HCT116 (cell line): ENCODE measurements around the gene PDLIM7. TPM values are rescaled to one million over a fixed set of nuclear protein-coding genes. Genes with fewer than 3 reads are reported as not detected.
A peak's percentile ranks its signal among the peaks of the same experiment; 100 is the strongest.

Experiments used
- ATAC-seq: fragments of 200-7000 bp; cut with Tn5 transposase; 2 replicates; pipeline ENCODE4 v1.9.1; 2020; ENCODE audit warnings: mild to moderate bottlenecking, moderate library complexity
- BruUV-seq: library from RNA; stranded (reverse); fragments of 400-500 nt; replicated peaks from 2 replicates; lab custom pipeline; 2021; lab: Mats Ljungman, UMichigan
- CTCF ChIA-PET: fragments of 300-600 bp; sonication (Branson Sonifier 250); formaldehyde crosslinking; loops from one replicate; lab custom pipeline; 2021; ENCODE audit warnings: antibody characterized with exemption; lab: Charles Lee
- POLR2A ChIA-PET: fragments of 300-600, 350-600 bp; sonication (Branson Sonifier 250); formaldehyde crosslinking; loops from one replicate; lab custom pipeline; 2021; ENCODE audit warnings: antibody characterized with exemption; lab: Charles Lee
- RAD21 ChIA-PET, 2 experiments: fragments of 300-600 bp; sonication (Branson Sonifier 250); formaldehyde crosslinking; loops; one replicate each; lab custom pipeline; 2023; ENCODE audit warnings: low total read pairs in 2 of 2; ENCODE audit not compliant: uncharacterized antibody in 2 of 2, unreplicated experiment in 2 of 2, low non-redundant PET in 1 of 2; lab: Charles Lee
- DNase-seq: peaks from one replicate; pipeline ENCODE4 v3.0.0-alpha.2; 2010; ENCODE audit warnings: low read depth, low spot score
- H2AFZ ChIP-seq: fragments of 200-600 bp; shearing (Covaris generic), sonication (generic); 2 replicates; pipeline ENCODE4 v1.6.1; 2017; ENCODE audit warnings: low read depth, mixed run types, mixed read lengths, antibody characterized with exemption, low read length; ENCODE audit not compliant: poor library complexity, severe bottlenecking
- H3K27ac ChIP-seq: 2 replicates; pipeline ENCODE4 v1.5.1; 2012; ENCODE audit warnings: low read depth, low read length
- H3K27me3 ChIP-seq: fragments of 200-600 bp; sonication (generic); 2 replicates; pipeline ENCODE4 v1.6.1; 2016; ENCODE audit warnings: mixed run types, low read length, mixed read lengths; ENCODE audit not compliant: insufficient read depth
- H3K36me3 ChIP-seq, 2 experiments: fragments of 200-500 bp in 1 of 2; fragments of 200-600 bp in 1 of 2; sonication (Bioruptor generic) in 1 of 2; sonication (generic) in 1 of 2; 2 replicates each; pipeline versions ENCODE4 v1.5.1 to v1.6.1; 2014 to 2016; ENCODE audit warnings: low read length in 2 of 2, inconsistent platforms in 1 of 2, mixed read lengths in 1 of 2, mixed run types in 1 of 2; ENCODE audit not compliant: insufficient read depth in 2 of 2, control insufficient read depth in 1 of 2
- H3K4me1 ChIP-seq, 2 experiments: fragments of 200-600 bp in 1 of 2; sonication (generic) in 1 of 2; 2 replicates each; pipeline versions ENCODE4 v1.5.1 to v1.6.1; 2012 to 2017; ENCODE audit warnings: low read length in 2 of 2, inconsistent platforms in 1 of 2, mild to moderate bottlenecking in 1 of 2, mixed read lengths in 1 of 2, mixed run types in 1 of 2, moderate library complexity in 1 of 2; ENCODE audit not compliant: insufficient read depth in 2 of 2, control insufficient read depth in 1 of 2
- H3K4me2 ChIP-seq: fragments of 200-600 bp; sonication (generic); 2 replicates; pipeline ENCODE4 v1.6.1; 2017; ENCODE audit warnings: mixed run types, low read length, mixed read lengths
- H3K4me3 ChIP-seq, 2 experiments: fragments of 200-600 bp in 1 of 2; sonication (generic) in 1 of 2; replicated peaks in 1 of 2; 2 replicates each; pipeline ENCODE4 v1.5.1; 2011 to 2016; ENCODE audit warnings: low read length in 2 of 2, control low read depth in 1 of 2, low read depth in 1 of 2, mild to moderate bottlenecking in 1 of 2, mixed read lengths in 1 of 2, mixed run types in 1 of 2
- H3K79me2 ChIP-seq: fragments of 200-600 bp; sonication (generic); 2 replicates; pipeline ENCODE4 v1.6.1; 2017; ENCODE audit warnings: mild to moderate bottlenecking, mixed run types, low read length, moderate library complexity, mixed read lengths; ENCODE audit not compliant: insufficient read depth
- H3K9ac ChIP-seq: fragments of 200-600 bp; sonication (generic); 2 replicates; pipeline ENCODE4 v1.6.1; 2016; ENCODE audit warnings: low read length, mixed read lengths
- H3K9me2 ChIP-seq: fragments of 200-600 bp; sonication (generic), shearing (Covaris generic); 2 replicates; pipeline ENCODE4 v1.6.1; 2017; ENCODE audit warnings: mixed run types, mild to moderate bottlenecking, moderate library complexity; ENCODE audit not compliant: insufficient read depth
- H3K9me3 ChIP-seq, 2 experiments: fragments of 200-500 bp in 1 of 2; fragments of 200-600 bp in 1 of 2; sonication (Bioruptor generic) in 1 of 2; sonication (generic) in 1 of 2; 2 replicates each; pipeline ENCODE4 v1.6.1; 2014 to 2017; ENCODE audit warnings: low read length in 2 of 2, mixed read lengths in 2 of 2, inconsistent platforms in 1 of 2, low read depth in 1 of 2, mild to moderate bottlenecking in 1 of 2, mixed run types in 1 of 2, moderate library complexity in 1 of 2; ENCODE audit not compliant: control insufficient read depth in 1 of 2, insufficient read depth in 1 of 2
- H4K20me1 ChIP-seq: fragments of 200-600 bp; sonication (generic), shearing (Covaris generic); 2 replicates; pipeline ENCODE4 v1.6.1; 2017; ENCODE audit warnings: mixed run types, mild to moderate bottlenecking, moderate library complexity; ENCODE audit not compliant: insufficient read depth
- CBX3 ChIP-seq: IDR thresholded peaks from 2 replicates; pipeline ENCODE4 v1.6.1; 2012; ENCODE audit warnings: low read depth
- EGR1 ChIP-seq: IDR thresholded peaks from 2 replicates; pipeline ENCODE4 v1.6.1; 2012; ENCODE audit warnings: low read depth
- EZH2 ChIP-seq: fragments of 200-600 bp; sonication (generic); IDR thresholded peaks from 2 replicates; pipeline ENCODE4 v1.6.1; 2017; ENCODE audit warnings: antibody characterized with exemption, mixed run types
- EZH2phosphoT487 ChIP-seq: fragments of 200-600 bp; IDR thresholded peaks from 2 replicates; pipeline ENCODE4 v1.6.1; 2018; ENCODE audit warnings: antibody characterized with exemption, borderline replicate concordance
- FOSL1 ChIP-seq: IDR thresholded peaks from 2 replicates; pipeline ENCODE4 v1.6.1; 2012; ENCODE audit warnings: low read depth
- JUND ChIP-seq: IDR thresholded peaks from 2 replicates; pipeline ENCODE4 v1.6.1; 2012
- POLR2AphosphoS5 ChIP-seq: IDR thresholded peaks from 2 replicates; pipeline ENCODE4 v1.6.1; 2011; ENCODE audit warnings: mild to moderate bottlenecking, low read depth, low read length, moderate library complexity
- RAD21 ChIP-seq: IDR thresholded peaks from 2 replicates; pipeline ENCODE4 v1.6.1; 2012; ENCODE audit warnings: low read depth, mild to moderate bottlenecking
- SP1 ChIP-seq: IDR thresholded peaks from 2 replicates; pipeline ENCODE4 v1.6.1; 2012; ENCODE audit warnings: low read depth
- SRF ChIP-seq: IDR thresholded peaks from 2 replicates; pipeline ENCODE4 v1.6.1; 2012; ENCODE audit warnings: low read depth
- ZFX ChIP-seq: fragments of 450-650 bp; IDR thresholded peaks from 2 replicates; pipeline ENCODE4 v1.6.1; 2017
- ZNF274 ChIP-seq: fragments of 200-500 bp; sonication (Bioruptor generic); IDR thresholded peaks from 2 replicates; pipeline ENCODE4 v1.6.1; 2014; ENCODE audit warnings: mild to moderate bottlenecking, low read depth, low read length, inconsistent platforms
- intact Hi-C: fragments of 100-400 bp; cut with micrococcal nuclease; formaldehyde crosslinking; loops from 2 replicates; pipeline ENCODE4 v1.10.0; 2022
- total RNA-seq: library from RNA; stranded (reverse); gene quantifications from one replicate; pipeline ENCODE4 v1.2.1, GENCODE V29; 2021; ENCODE audit not compliant: unreplicated experiment
- TF ChIP-seq, protein P1 (sequence below): IDR thresholded peaks from 2 replicates; pipeline ENCODE4 v1.6.1; 2012; ENCODE audit warnings: low read depth
- TF ChIP-seq, protein P2 (sequence below): IDR thresholded peaks from 2 replicates; pipeline ENCODE4 v1.6.1; 2012

Gene PDLIM7
- total RNA-seq, 1 experiment from 2014 or later = 153 TPM

DNA sequence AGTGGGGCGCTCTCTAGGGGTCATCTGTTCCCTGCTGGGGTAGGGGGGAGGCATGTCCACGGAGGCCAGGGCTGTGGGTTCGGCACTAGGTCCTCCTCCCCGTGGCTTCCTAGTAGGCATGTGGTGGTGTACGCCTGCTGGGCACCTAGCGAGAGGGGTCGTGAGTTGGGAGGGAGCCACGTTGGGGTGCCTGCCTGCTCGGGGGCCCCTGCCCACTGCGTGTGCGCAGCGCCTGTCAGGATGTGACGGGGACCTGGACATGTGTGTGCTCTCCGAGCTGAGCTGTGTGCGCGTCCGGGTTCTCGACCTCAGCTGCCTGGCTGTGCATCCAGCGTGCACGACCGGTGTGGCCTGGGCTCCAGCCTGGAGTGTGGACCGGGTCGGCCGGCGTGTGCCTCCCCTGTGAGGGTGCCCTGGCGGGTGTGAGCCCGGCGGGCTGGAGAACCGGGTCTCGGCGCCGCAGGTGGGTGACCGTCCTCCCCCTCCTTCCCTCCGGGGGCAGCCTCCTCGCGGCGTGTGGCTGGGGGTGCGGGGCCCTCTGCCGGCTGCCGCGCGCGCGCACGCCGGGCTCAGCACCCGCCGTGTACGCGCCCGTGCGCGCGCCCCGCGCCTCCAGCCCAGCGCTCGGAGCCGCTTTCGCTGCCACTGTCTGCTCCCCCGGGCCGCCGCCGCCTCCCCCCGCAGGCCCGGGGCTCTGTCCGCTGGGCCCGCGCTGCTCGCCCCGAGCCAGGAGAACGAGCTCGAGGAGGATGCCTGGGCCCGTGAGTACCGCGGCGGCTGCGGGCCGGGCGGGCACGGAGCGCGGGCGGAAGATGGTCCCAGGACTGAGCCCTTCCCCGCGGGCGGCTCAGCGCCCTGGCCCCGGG lies 51.0 kb downstream of the PDLIM7 start, which contains the start of gene PRR7:
Gene PRR7 (plus strand): TSS at position 615 of the 866 bp plus-strand sequence. CDS start 8,254 bp downstream, outside the sequence.
- ChIA-PET CTCF (interaction anchor here (1.0 to 6.3 kb wide), 6 partner anchors 8 to 56 kb away, joined by 3 to 53 read pairs (median 6); partner anchors contain the start of genes GRK6 and PDLIM7), POLR2A (interaction anchor here (0.9 to 2.4 kb wide), 6 partner anchors 9 to 94 kb away, joined by 3 to 10 read pairs (median 5); partner anchors contain the start of genes GRK6, LMAN2 and PDLIM7), RAD21 (interaction anchor here in 1 of 2 experiments (1.0 to 1.5 kb wide), 2 partner anchors 41 to 56 kb away, joined by 3 to 5 read pairs; no protein-coding TSS in a partner anchor)
- Histone ChIP-seq H3K9me2 (no peaks in the 10 kb centered on the region), H3K4me3 (peak within 1 kb of the TSS; percentile 55 to 86), H3K4me2 (peak within 1 kb of the TSS; percentile 99), H3K9ac (peak within 1 kb of the TSS; percentile 99), H2AFZ (no peak within 1 kb of the TSS), H3K4me1 (peaks cover 9 to 56% of the 10 kb centered on the region in 2 experiments), H3K27ac (peak within 1 kb of the TSS; percentile 95), H3K36me3 (peaks cover 0 to 17% of the 10 kb centered on the region in 2 experiments; a peak in 2 of 4 replicates), H4K20me1 (peaks cover 3% of the 10 kb centered on the region; the same call in 1 of the 2 replicates), H3K9me3 (no peaks in the 10 kb centered on the region), H3K79me2 (peaks cover 71% of the 10 kb centered on the region), H3K27me3 (no peaks in the 10 kb centered on the region)
- ATAC-seq = peak; percentile 44
- intact Hi-C loops = no loop called here
- no peak for TF ChIP-seq EGR1
- no peak for TF ChIP-seq RAD21
- TF ChIP-seq ZFX = peak; percentile 50; the same call in 1 of the 2 replicates
- peak; percentile 59 for TF ChIP-seq POLR2AphosphoS5
- no peak for DNase-seq
- no TSS peak for BruUV-seq

DNA sequence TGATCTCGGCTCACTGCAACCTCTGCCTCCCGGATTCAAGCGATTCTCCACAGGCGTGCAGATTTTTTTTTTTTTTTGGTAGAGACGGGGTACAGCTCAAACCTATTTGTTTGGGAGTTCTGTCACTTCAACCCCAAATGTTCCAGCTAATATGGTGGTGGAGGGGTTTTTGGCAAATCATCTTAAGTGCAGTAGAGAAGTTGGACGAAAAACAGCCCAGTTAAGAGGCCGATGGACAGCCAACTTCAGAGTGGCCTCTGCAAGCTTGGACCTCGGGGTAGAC lies 51.5 kb downstream of the PDLIM7 start:
- H3K9me3 ChIP-seq = no peaks in the 10 kb centered on the region
- peak overlapping the region; percentile 95 for H3K27ac ChIP-seq
- H3K36me3 ChIP-seq = peaks cover 0 to 17% of the 10 kb centered on the region in 2 experiments; a peak in 2 of 4 replicates
- H3K9ac ChIP-seq = peak overlapping the region; percentile 99
- H3K4me1 ChIP-seq = peaks cover 9 to 56% of the 10 kb centered on the region in 2 experiments
- peak overlapping the region; percentile 55 to 86 for H3K4me3 ChIP-seq
- ChIA-PET RAD21 (interaction anchor here in 1 of 2 experiments (1.0 to 1.5 kb wide), 2 partner anchors 41 to 55 kb away, joined by 3 to 5 read pairs; no protein-coding TSS in a partner anchor), CTCF (interaction anchor here (0.8 to 6.3 kb wide), 5 partner anchors 9 to 62 kb away, joined by 3 to 53 read pairs (median 5); partner anchors contain the start of gene GRK6), POLR2A (interaction anchor here (1.1 to 2.4 kb wide), 4 partner anchors 9 to 94 kb away, joined by 4 to 10 read pairs (median 6); partner anchors contain the start of genes GRK6, LMAN2 and PDLIM7)
- no peaks in the 10 kb centered on the region for H3K9me2 ChIP-seq
- H3K79me2 ChIP-seq = peaks cover 69% of the 10 kb centered on the region
- ATAC-seq (no peak), DNase-seq (no peak)
- no peak overlapping the region for H2AFZ ChIP-seq
- BruUV-seq = no TSS peak
- intact Hi-C loops = no loop called here
- H4K20me1 ChIP-seq = peaks cover 3% of the 10 kb centered on the region; the same call in 1 of the 2 replicates
- peak overlapping the region; percentile 99 for H3K4me2 ChIP-seq
- H3K27me3 ChIP-seq = no peaks in the 10 kb centered on the region
- TF ChIP-seq SP1 = no peak
- no peak for TF ChIP-seq ZFX
- TF ChIP-seq EZH2phosphoT487 = no peak
- TF ChIP-seq, protein P1, sequence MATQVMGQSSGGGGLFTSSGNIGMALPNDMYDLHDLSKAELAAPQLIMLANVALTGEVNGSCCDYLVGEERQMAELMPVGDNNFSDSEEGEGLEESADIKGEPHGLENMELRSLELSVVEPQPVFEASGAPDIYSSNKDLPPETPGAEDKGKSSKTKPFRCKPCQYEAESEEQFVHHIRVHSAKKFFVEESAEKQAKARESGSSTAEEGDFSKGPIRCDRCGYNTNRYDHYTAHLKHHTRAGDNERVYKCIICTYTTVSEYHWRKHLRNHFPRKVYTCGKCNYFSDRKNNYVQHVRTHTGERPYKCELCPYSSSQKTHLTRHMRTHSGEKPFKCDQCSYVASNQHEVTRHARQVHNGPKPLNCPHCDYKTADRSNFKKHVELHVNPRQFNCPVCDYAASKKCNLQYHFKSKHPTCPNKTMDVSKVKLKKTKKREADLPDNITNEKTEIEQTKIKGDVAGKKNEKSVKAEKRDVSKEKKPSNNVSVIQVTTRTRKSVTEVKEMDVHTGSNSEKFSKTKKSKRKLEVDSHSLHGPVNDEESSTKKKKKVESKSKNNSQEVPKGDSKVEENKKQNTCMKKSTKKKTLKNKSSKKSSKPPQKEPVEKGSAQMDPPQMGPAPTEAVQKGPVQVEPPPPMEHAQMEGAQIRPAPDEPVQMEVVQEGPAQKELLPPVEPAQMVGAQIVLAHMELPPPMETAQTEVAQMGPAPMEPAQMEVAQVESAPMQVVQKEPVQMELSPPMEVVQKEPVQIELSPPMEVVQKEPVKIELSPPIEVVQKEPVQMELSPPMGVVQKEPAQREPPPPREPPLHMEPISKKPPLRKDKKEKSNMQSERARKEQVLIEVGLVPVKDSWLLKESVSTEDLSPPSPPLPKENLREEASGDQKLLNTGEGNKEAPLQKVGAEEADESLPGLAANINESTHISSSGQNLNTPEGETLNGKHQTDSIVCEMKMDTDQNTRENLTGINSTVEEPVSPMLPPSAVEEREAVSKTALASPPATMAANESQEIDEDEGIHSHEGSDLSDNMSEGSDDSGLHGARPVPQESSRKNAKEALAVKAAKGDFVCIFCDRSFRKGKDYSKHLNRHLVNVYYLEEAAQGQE = no peak
- no peak for TF ChIP-seq SRF
- TF ChIP-seq RAD21 = no peak
- TF ChIP-seq, protein P2, sequence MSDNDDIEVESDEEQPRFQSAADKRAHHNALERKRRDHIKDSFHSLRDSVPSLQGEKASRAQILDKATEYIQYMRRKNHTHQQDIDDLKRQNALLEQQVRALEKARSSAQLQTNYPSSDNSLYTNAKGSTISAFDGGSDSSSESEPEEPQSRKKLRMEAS = no peak
- no peak for TF ChIP-seq CBX3
- no peak for TF ChIP-seq ZNF274
- no peak for TF ChIP-seq EZH2
- TF ChIP-seq JUND = no peak
- TF ChIP-seq FOSL1 = no peak
